Nephron (organoid): ENCODE data around the gene FAM83C.

Experiments used
- H3K27ac Mint-ChIP-seq, 3 experiments: 2 replicates each; pipeline ENCODE4 v1.8.0; 2020; ENCODE audit warnings: mixed read lengths in 3 of 3, mild to moderate bottlenecking in 2 of 3, moderate library complexity in 1 of 3
- H3K27me3 Mint-ChIP-seq: 2 replicates; pipeline ENCODE4 v1.8.0; 2021; ENCODE audit warnings: low read depth, mild to moderate bottlenecking, moderate library complexity, mixed read lengths
- H3K36me3 Mint-ChIP-seq: 2 replicates; pipeline ENCODE4 v1.8.0; 2020; ENCODE audit warnings: low read depth, mixed read lengths
- H3K4me1 Mint-ChIP-seq: 2 replicates; pipeline ENCODE4 v1.8.0; 2020; ENCODE audit warnings: mixed read lengths
- H3K4me3 Mint-ChIP-seq, 3 experiments: 2 replicates each; pipeline ENCODE4 v1.8.0; 2020; ENCODE audit warnings: mild to moderate bottlenecking in 3 of 3, mixed read lengths in 3 of 3, moderate library complexity in 2 of 3
- H3K9me3 Mint-ChIP-seq: 2 replicates; pipeline ENCODE4 v1.8.0; 2020; ENCODE audit warnings: mixed read lengths
- TF ChIP-seq, protein P1 (sequence below), 3 experiments: fragments of 200-600 bp; sonication (generic); IDR thresholded peaks; one replicate each; pipeline ENCODE4 v1.5.0; 2021; ENCODE audit warnings: antibody characterized with exemption in 3 of 3; ENCODE audit not compliant: unreplicated experiment in 3 of 3

Gene FAM83C

GRCh38 chr20:35328095-35328685 is 36.0 kb upstream of the FAM83C start:
- Mint-ChIP-seq H3K36me3 (peaks cover 7% of the 10 kb centered on the region), H3K27ac (no peak overlapping the region), H3K4me1 (peaks cover 14% of the 10 kb centered on the region), H3K9me3 (no peaks in the 10 kb centered on the region), H3K4me3 (no peak overlapping the region), H3K27me3 (no peaks in the 10 kb centered on the region)
- TF ChIP-seq, protein P1, sequence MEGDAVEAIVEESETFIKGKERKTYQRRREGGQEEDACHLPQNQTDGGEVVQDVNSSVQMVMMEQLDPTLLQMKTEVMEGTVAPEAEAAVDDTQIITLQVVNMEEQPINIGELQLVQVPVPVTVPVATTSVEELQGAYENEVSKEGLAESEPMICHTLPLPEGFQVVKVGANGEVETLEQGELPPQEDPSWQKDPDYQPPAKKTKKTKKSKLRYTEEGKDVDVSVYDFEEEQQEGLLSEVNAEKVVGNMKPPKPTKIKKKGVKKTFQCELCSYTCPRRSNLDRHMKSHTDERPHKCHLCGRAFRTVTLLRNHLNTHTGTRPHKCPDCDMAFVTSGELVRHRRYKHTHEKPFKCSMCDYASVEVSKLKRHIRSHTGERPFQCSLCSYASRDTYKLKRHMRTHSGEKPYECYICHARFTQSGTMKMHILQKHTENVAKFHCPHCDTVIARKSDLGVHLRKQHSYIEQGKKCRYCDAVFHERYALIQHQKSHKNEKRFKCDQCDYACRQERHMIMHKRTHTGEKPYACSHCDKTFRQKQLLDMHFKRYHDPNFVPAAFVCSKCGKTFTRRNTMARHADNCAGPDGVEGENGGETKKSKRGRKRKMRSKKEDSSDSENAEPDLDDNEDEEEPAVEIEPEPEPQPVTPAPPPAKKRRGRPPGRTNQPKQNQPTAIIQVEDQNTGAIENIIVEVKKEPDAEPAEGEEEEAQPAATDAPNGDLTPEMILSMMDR (IDR thresholded peaks at IDR 0.05; ENCODE audit: unreplicated experiment in 3 of 3) = no peak

- no peaks in the 10 kb centered on the region for H3K27me3 Mint-ChIP-seq
- no peaks in the 10 kb centered on the region for H3K9me3 Mint-ChIP-seq
- H3K27ac Mint-ChIP-seq = peak overlapping the region in 1 of 3 experiments; percentile 80
- TF ChIP-seq, protein P1 (IDR thresholded peaks at IDR 0.05; ENCODE audit: unreplicated experiment in 3 of 3) = no peak
- no peak overlapping the region for H3K4me3 Mint-ChIP-seq
- peaks cover 7% of the 10 kb centered on the region for H3K36me3 Mint-ChIP-seq
- H3K4me1 Mint-ChIP-seq = peaks cover 12% of the 10 kb centered on the region
Observed at GRCh38 chr20:35327074-35327976, 35.1 kb upstream of the FAM83C start.

GRCh38 chr20:35326740-35327073 is 34.5 kb upstream of the FAM83C start:
- Mint-ChIP-seq H3K27me3 (no peaks in the 10 kb centered on the region), H3K27ac (peak overlapping the region in 2 of 3 experiments; percentile 17 to 80), H3K4me3 (no peak overlapping the region), H3K9me3 (no peaks in the 10 kb centered on the region), H3K36me3 (peaks cover 7% of the 10 kb centered on the region), H3K4me1 (peaks cover 12% of the 10 kb centered on the region)
- TF ChIP-seq, protein P1 (IDR thresholded peaks at IDR 0.05; ENCODE audit: unreplicated experiment in 3 of 3) = no peak

GRCh38 chr20:35326021-35326739 is 34.0 kb upstream of the FAM83C start:
- H3K4me1 Mint-ChIP-seq = peaks cover 12% of the 10 kb centered on the region
- peaks cover 7% of the 10 kb centered on the region for H3K36me3 Mint-ChIP-seq
- no peak overlapping the region for H3K4me3 Mint-ChIP-seq
- TF ChIP-seq, protein P1 (IDR thresholded peaks at IDR 0.05; ENCODE audit: unreplicated experiment in 3 of 3) = no peak
- peak overlapping the region; percentile 17 to 80 (median 52) for H3K27ac Mint-ChIP-seq
- H3K27me3 Mint-ChIP-seq = no peaks in the 10 kb centered on the region
- no peaks in the 10 kb centered on the region for H3K9me3 Mint-ChIP-seq

GRCh38 chr20:35325401-35325800 is 33.2 kb upstream of the FAM83C start:
- H3K27me3 Mint-ChIP-seq = no peaks in the 10 kb centered on the region
- H3K9me3 Mint-ChIP-seq = no peaks in the 10 kb centered on the region
- H3K4me1 Mint-ChIP-seq = peaks cover 16% of the 10 kb centered on the region
- H3K4me3 Mint-ChIP-seq = no peak overlapping the region
- peak overlapping the region; percentile 17 to 80 (median 52) for H3K27ac Mint-ChIP-seq
- TF ChIP-seq, protein P1 (IDR thresholded peaks at IDR 0.05; ENCODE audit: unreplicated experiment in 3 of 3) = no peak
- peaks cover 9% of the 10 kb centered on the region for H3K36me3 Mint-ChIP-seq
